Hepatocyte (in vitro differentiated cells): ENCODE results near the gene ASNSD1. TPM values are rescaled to one million over a fixed set of nuclear protein-coding genes. Genes with fewer than 3 reads are reported as not detected.

Experiments used
- DNase-seq: peaks from one replicate; pipeline ENCODE4 v3.0.0-alpha.2; 2016; ENCODE audit warnings: low spot score
- H2AFZ ChIP-seq: fragments of 200-600 bp; sonication (generic); 2 replicates; pipeline ENCODE4 v1.6.0; 2016; ENCODE audit warnings: antibody characterized with exemption, mild to moderate bottlenecking
- H3K27ac ChIP-seq: fragments of 200-600 bp; sonication (generic); 2 replicates; pipeline ENCODE4 v1.5.1; 2016; ENCODE audit warnings: mild to moderate bottlenecking
- H3K27me3 ChIP-seq: fragments of 200-600 bp; sonication (generic); 2 replicates; pipeline ENCODE4 v1.6.1; 2016
- H3K36me3 ChIP-seq: fragments of 200-600 bp; sonication (generic); replicated peaks from 2 replicates; pipeline ENCODE4 v1.5.1; 2016; ENCODE audit warnings: low read depth; ENCODE audit not compliant: insufficient read depth
- H3K4me1 ChIP-seq: fragments of 200-600 bp; sonication (generic); 2 replicates; pipeline ENCODE4 v1.5.1; 2016; ENCODE audit warnings: mild to moderate bottlenecking, moderate library complexity; ENCODE audit not compliant: insufficient read depth
- H3K4me2 ChIP-seq: fragments of 200-600 bp; sonication (generic); 2 replicates; pipeline ENCODE4 v1.6.0; 2016
- H3K4me3 ChIP-seq: fragments of 200-600 bp; sonication (generic); 2 replicates; pipeline ENCODE4 v1.5.1; 2016; ENCODE audit warnings: mild to moderate bottlenecking
- H3K79me2 ChIP-seq: fragments of 200-600 bp; sonication (generic); 2 replicates; pipeline ENCODE4 v1.6.0; 2017; ENCODE audit warnings: mild to moderate bottlenecking
- H3K9me2 ChIP-seq: fragments of 200-600 bp; sonication (generic); replicated peaks from 2 replicates; pipeline ENCODE4 v1.6.0; 2017; ENCODE audit warnings: mild to moderate bottlenecking; ENCODE audit not compliant: insufficient read depth
- H3K9me3 ChIP-seq: fragments of 200-600 bp; sonication (generic); 2 replicates; pipeline ENCODE4 v1.5.1; 2016; ENCODE audit warnings: low read depth, mild to moderate bottlenecking
- H4K20me1 ChIP-seq: fragments of 200-600 bp; sonication (generic); 2 replicates; pipeline ENCODE4 v1.6.0; 2016; ENCODE audit warnings: mild to moderate bottlenecking; ENCODE audit not compliant: insufficient read depth, poor library complexity, severe bottlenecking
- EZH2 ChIP-seq: fragments of 200-600 bp; sonication (generic); IDR thresholded peaks from 2 replicates; pipeline ENCODE4 v1.6.1; 2016; ENCODE audit warnings: antibody characterized with exemption, mild to moderate bottlenecking, borderline replicate concordance
- EZH2phosphoT487 ChIP-seq: fragments of 200-600 bp; sonication (generic); IDR thresholded peaks from one replicate; pipeline ENCODE4 v1.6.1; 2018; ENCODE audit warnings: antibody characterized with exemption, mild to moderate bottlenecking, low read depth, moderate library complexity; ENCODE audit not compliant: unreplicated experiment, severe bottlenecking
- WGBS: methylation state at CpG from one replicate; pipeline ENCODE4 v1.1.6; 2016; ENCODE audit warnings: low lambda C conversion rate; ENCODE audit errors: missing lambda C conversion rate; 5-methylcytosine and 5-hydroxymethylcytosine counted together
- polyA plus RNA-seq: library from polyadenylated mRNA; unstranded; fragments of >200 nt; fragmentation: Nextera tagmentation; extraction: Ambion mirVana; gene quantifications from 2 replicates; pipeline ENCODE4 v1.2.1, GENCODE V29; 2016
- total RNA-seq: library from RNA; depleted of rRNA; stranded (reverse); fragments of >200 nt; gene quantifications from 2 replicates; pipeline ENCODE4 v1.2.3, GENCODE V29; 2014
- TF ChIP-seq, protein P1 (sequence below): fragments of 200-600 bp; sonication (generic); IDR thresholded peaks from 2 replicates; pipeline ENCODE4 v1.5.1; 2016; ENCODE audit warnings: antibody characterized with exemption, mild to moderate bottlenecking; ENCODE audit not compliant: poor library complexity

The ASNSD1 gene
- total and polyA plus RNA-seq, 2 experiments from 2014 or later, result 41.0 to 66.9 TPM

DNA sequence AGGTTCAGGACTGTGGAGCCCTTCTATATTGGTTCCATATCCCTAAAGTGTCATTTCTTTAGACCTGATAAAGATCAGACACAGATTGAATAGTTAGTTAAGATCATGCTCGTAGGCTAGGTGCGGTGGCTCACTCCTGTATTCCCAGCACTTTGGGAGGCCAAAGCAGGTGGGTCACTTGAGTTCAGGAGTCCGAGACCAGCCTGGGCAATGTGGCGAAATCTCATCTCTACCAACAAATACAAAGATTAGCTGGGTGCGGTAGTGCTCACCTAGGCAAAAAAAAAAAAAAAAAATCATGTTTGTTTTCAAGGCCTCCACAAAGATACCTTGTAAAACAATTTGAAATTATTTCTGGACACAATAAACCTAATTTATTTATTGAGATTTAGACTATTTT is 8.7 kb downstream of the ASNSD1 start:
- no peaks in the 10 kb centered on the region for H3K9me3 ChIP-seq
- TF ChIP-seq, protein P1, sequence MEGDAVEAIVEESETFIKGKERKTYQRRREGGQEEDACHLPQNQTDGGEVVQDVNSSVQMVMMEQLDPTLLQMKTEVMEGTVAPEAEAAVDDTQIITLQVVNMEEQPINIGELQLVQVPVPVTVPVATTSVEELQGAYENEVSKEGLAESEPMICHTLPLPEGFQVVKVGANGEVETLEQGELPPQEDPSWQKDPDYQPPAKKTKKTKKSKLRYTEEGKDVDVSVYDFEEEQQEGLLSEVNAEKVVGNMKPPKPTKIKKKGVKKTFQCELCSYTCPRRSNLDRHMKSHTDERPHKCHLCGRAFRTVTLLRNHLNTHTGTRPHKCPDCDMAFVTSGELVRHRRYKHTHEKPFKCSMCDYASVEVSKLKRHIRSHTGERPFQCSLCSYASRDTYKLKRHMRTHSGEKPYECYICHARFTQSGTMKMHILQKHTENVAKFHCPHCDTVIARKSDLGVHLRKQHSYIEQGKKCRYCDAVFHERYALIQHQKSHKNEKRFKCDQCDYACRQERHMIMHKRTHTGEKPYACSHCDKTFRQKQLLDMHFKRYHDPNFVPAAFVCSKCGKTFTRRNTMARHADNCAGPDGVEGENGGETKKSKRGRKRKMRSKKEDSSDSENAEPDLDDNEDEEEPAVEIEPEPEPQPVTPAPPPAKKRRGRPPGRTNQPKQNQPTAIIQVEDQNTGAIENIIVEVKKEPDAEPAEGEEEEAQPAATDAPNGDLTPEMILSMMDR, result no peak
- no peak for TF ChIP-seq EZH2
- H3K9me2 ChIP-seq, result no peaks in the 10 kb centered on the region
- H3K4me2 ChIP-seq, result no peak overlapping the region
- 88% methylated on average over 5 of the region's 5 CpGs for WGBS
- peaks cover 6% of the 10 kb centered on the region for H4K20me1 ChIP-seq
- no peak for DNase-seq
- no peaks in the 10 kb centered on the region for H3K36me3 ChIP-seq
- H3K4me1 ChIP-seq, result no peaks in the 10 kb centered on the region
- H3K27me3 ChIP-seq, result no peaks in the 10 kb centered on the region
- H3K27ac ChIP-seq, result no peak overlapping the region
- peaks cover 18% of the 10 kb centered on the region for H3K79me2 ChIP-seq
- no peak overlapping the region for H2AFZ ChIP-seq
- no peak overlapping the region for H3K4me3 ChIP-seq

DNA sequence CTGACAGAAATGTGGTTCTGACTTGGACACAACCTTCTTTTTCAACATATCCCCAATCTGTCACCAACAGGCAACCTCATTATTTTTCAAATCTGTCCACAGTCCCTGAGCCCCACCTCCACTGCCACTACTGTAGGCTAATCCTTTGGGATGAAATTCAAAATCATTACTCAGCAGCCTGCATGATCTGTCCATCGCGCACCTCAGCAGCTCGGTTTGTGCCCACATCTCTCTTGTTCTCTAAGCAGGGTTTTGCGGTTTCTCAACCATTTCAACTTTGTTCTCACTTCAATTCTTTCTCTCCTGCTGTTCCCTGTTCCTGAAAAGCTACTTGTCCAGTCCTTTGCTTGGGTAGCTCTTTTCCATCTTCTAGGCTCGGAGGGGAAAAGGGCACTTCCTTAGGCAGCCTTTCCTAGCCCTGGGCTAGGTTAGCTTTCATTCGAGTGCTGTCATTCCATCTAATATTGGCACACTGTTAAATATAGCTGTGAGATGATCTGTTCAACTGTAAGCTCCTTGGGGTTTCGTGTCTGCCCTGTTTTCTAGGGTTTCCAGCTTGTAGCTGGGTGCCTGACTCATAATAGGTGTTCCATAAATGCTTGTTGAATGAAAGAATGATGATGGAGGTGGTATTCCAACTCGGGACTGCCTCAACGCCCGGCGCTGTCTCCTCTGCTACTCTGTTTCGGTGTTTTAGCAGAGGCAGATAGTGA is 12.6 kb downstream of the ASNSD1 start:
- Histone ChIP-seq H3K4me2 (peak overlapping the region; percentile 94), H4K20me1 (peaks cover 6% of the 10 kb centered on the region), H3K4me1 (peaks cover 5% of the 10 kb centered on the region), H3K9me2 (no peaks in the 10 kb centered on the region), H3K27me3 (no peaks in the 10 kb centered on the region), H3K4me3 (peak overlapping the region; percentile 86), H3K36me3 (no peaks in the 10 kb centered on the region), H3K79me2 (peaks cover 15% of the 10 kb centered on the region), H2AFZ (peak overlapping the region; percentile 99), H3K9me3 (no peaks in the 10 kb centered on the region), H3K27ac (peak overlapping the region; percentile 98)
- WGBS, result 50% methylated on average over 12 of the region's 12 CpGs
- TF ChIP-seq, protein P1, result no peak
- TF ChIP-seq EZH2phosphoT487 (no peak), EZH2 (no peak)
- no peak for DNase-seq

DNA sequence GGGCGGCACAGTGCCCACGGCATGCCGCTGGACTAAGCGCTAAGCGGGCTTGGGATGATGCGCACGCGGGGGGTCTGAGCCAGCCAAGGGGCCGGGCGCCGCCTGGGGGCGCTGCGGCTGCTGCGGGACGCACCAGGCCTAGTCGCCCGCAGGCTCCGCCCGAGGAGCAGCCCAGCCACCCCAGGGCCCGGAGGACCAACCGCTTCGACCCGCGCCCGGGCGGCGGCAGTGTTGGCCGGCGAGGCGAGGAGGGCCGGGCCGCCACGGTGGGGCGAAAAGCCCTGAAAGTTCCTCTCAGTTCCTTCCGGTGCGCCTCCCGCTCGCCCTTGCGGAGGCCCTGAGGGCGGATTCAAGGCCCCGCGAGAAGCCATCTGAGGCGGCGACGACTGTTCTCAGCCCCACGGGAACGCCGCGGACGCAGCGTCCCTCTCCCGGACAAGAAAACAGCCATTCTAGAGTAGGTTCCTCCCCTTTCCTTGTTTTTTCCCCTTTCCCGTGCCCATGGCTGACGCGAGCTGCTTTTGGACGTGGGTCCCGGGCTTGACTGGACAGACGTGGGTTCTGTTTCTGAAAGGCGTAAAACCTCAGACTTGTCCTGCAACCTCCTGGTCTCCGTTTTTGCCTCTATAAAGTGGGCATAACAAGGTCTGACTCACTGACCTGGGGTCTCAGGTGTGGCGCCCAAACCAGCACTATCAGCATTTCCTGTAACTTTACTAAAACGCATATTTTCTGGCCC is 13.3 kb downstream of the ASNSD1 start, which contains the start of gene ANKAR:
Gene ANKAR, plus strand, starts transcription at position 297 of the 739 bp plus-strand sequence. CDS start 1,821 bp downstream, outside the sequence.
- Histone ChIP-seq H3K4me1 (peaks cover 5% of the 10 kb centered on the region), H4K20me1 (peaks cover 3% of the 10 kb centered on the region), H2AFZ (peak within 1 kb of the TSS; percentile 99), H3K9me3 (no peaks in the 10 kb centered on the region), H3K4me3 (peak within 1 kb of the TSS; percentile 86), H3K27ac (peak within 1 kb of the TSS; percentile 98), H3K36me3 (no peaks in the 10 kb centered on the region), H3K4me2 (peak within 1 kb of the TSS; percentile 94), H3K27me3 (no peaks in the 10 kb centered on the region), H3K9me2 (no peaks in the 10 kb centered on the region), H3K79me2 (peaks cover 22% of the 10 kb centered on the region)
- WGBS, result 4% methylated on average over 58 of the region's 62 CpGs
- no peak for TF ChIP-seq EZH2
- TF ChIP-seq, protein P1, result peak; percentile 82
- peak; percentile 95 for DNase-seq
